ENCODE results near the gene TES.

TES gene, protein sequence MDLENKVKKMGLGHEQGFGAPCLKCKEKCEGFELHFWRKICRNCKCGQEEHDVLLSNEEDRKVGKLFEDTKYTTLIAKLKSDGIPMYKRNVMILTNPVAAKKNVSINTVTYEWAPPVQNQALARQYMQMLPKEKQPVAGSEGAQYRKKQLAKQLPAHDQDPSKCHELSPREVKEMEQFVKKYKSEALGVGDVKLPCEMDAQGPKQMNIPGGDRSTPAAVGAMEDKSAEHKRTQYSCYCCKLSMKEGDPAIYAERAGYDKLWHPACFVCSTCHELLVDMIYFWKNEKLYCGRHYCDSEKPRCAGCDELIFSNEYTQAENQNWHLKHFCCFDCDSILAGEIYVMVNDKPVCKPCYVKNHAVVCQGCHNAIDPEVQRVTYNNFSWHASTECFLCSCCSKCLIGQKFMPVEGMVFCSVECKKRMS

GRCh38 chr7:116210345-116211005, at the start of gene TES:
Gene TES, plus strand, starts transcription at chr7:116210539. Its CDS starts 169 bp downstream, at chr7:116210708.
- Histone ChIP-seq H3K27ac (ENCODE audit: low read depth, low read length) (peak within 1 kb of the TSS; percentile 32; the same call in 1 of the 2 replicates), H3K9ac (ENCODE audit: low read length) (peak within 1 kb of the TSS; percentile 88)

GRCh38 chr7:116161728-116162127, 48.6 kb upstream of the TES start:
- Histone ChIP-seq H3K4me3 (ENCODE audit: low read depth, low read length) (no peak overlapping the region), H3K36me3 (ENCODE audit: control insufficient read depth, insufficient read depth, low read length) (no peaks in the 10 kb centered on the region), H3K4me1 (ENCODE audit: control insufficient read depth, insufficient read depth, low read length) (peaks cover 6% of the 10 kb centered on the region; the same call in 1 of the 2 replicates), H3K9ac (ENCODE audit: low read length) (no peak overlapping the region), H3K9me3 (ENCODE audit: control insufficient read depth, insufficient read depth, low read depth, low read length) (no peaks in the 10 kb centered on the region), H3K27ac (ENCODE audit: low read depth, low read length) (no peak overlapping the region), H3K27me3 (ENCODE audit: control insufficient read depth, insufficient read depth, low read length) (no peaks in the 10 kb centered on the region)

More at GRCh38 chr7:116210345-116211005, at the start of gene TES:
- Histone ChIP-seq H3K9me3 (ENCODE audit: control insufficient read depth, insufficient read depth, low read depth, low read length) (no peaks in the 10 kb centered on the region), H3K36me3 (ENCODE audit: control insufficient read depth, insufficient read depth, low read length) (no peaks in the 10 kb centered on the region), H3K4me3 (ENCODE audit: low read depth, low read length) (peak within 1 kb of the TSS; percentile 96), H3K4me1 (ENCODE audit: control insufficient read depth, insufficient read depth, low read length) (peaks cover 6% of the 10 kb centered on the region; the same call in 1 of the 2 replicates), H3K27me3 (ENCODE audit: control insufficient read depth, insufficient read depth, low read length) (no peaks in the 10 kb centered on the region; the same call in 1 of the 2 replicates)

- H3K27me3 ChIP-seq (ENCODE audit: control insufficient read depth, insufficient read depth, low read length) = no peaks in the 10 kb centered on the region
- no peak overlapping the region for H3K4me3 ChIP-seq (ENCODE audit: low read depth, low read length)
- no peak overlapping the region for H3K27ac ChIP-seq (ENCODE audit: low read depth, low read length)
- H3K4me1 ChIP-seq (ENCODE audit: control insufficient read depth, insufficient read depth, low read length) = peaks cover 6% of the 10 kb centered on the region; the same call in 1 of the 2 replicates
- no peaks in the 10 kb centered on the region for H3K36me3 ChIP-seq (ENCODE audit: control insufficient read depth, insufficient read depth, low read length)
- H3K9me3 ChIP-seq (ENCODE audit: control insufficient read depth, insufficient read depth, low read depth, low read length) = no peaks in the 10 kb centered on the region
- no peak overlapping the region for H3K9ac ChIP-seq (ENCODE audit: low read length)
Observed at GRCh38 chr7:116162254-116162653, 48.1 kb upstream of the TES start.

- peaks cover 6% of the 10 kb centered on the region; the same call in 1 of the 2 replicates for H3K4me1 ChIP-seq (ENCODE audit: control insufficient read depth, insufficient read depth, low read length)
- H3K27me3 ChIP-seq (ENCODE audit: control insufficient read depth, insufficient read depth, low read length) = no peaks in the 10 kb centered on the region
- no peak overlapping the region for H3K4me3 ChIP-seq (ENCODE audit: low read depth, low read length)
- H3K9ac ChIP-seq (ENCODE audit: low read length) = no peak overlapping the region
- H3K36me3 ChIP-seq (ENCODE audit: control insufficient read depth, insufficient read depth, low read length) = no peaks in the 10 kb centered on the region
- H3K27ac ChIP-seq (ENCODE audit: low read depth, low read length) = no peak overlapping the region
- H3K9me3 ChIP-seq (ENCODE audit: control insufficient read depth, insufficient read depth, low read depth, low read length) = no peaks in the 10 kb centered on the region
Observed at GRCh38 chr7:116162992-116163391, 47.3 kb upstream of the TES start.

- no peak overlapping the region for H3K27ac ChIP-seq (ENCODE audit: low read depth, low read length)
Observed at GRCh38 chr7:116164552-116165306, 45.6 kb upstream of the TES start.

GRCh38 chr7:116165717-116166116, 44.6 kb upstream of the TES start:
- H3K9me3 ChIP-seq (ENCODE audit: control insufficient read depth, insufficient read depth, low read depth, low read length) = no peaks in the 10 kb centered on the region
- H3K9ac ChIP-seq (ENCODE audit: low read length) = no peak overlapping the region
- no peaks in the 10 kb centered on the region for H3K36me3 ChIP-seq (ENCODE audit: control insufficient read depth, insufficient read depth, low read length)
- H3K27ac ChIP-seq (ENCODE audit: low read depth, low read length) = no peak overlapping the region
- H3K27me3 ChIP-seq (ENCODE audit: control insufficient read depth, insufficient read depth, low read length) = peaks cover 3% of the 10 kb centered on the region; the same call in 1 of the 2 replicates
- H3K4me3 ChIP-seq (ENCODE audit: low read depth, low read length) = no peak overlapping the region
- H3K4me1 ChIP-seq (ENCODE audit: control insufficient read depth, insufficient read depth, low read length) = peaks cover 6% of the 10 kb centered on the region; the same call in 1 of the 2 replicates

More at GRCh38 chr7:116164552-116165306, 45.6 kb upstream of the TES start:
- H3K27me3 ChIP-seq (ENCODE audit: control insufficient read depth, insufficient read depth, low read length) = no peaks in the 10 kb centered on the region
- H3K36me3 ChIP-seq (ENCODE audit: control insufficient read depth, insufficient read depth, low read length) = no peaks in the 10 kb centered on the region
- no peaks in the 10 kb centered on the region for H3K9me3 ChIP-seq (ENCODE audit: control insufficient read depth, insufficient read depth, low read depth, low read length)
- H3K9ac ChIP-seq (ENCODE audit: low read length) = no peak overlapping the region
- peaks cover 6% of the 10 kb centered on the region; the same call in 1 of the 2 replicates for H3K4me1 ChIP-seq (ENCODE audit: control insufficient read depth, insufficient read depth, low read length)
- H3K4me3 ChIP-seq (ENCODE audit: low read depth, low read length) = no peak overlapping the region

- no peak overlapping the region for H3K27ac ChIP-seq (ENCODE audit: low read depth, low read length)
- no peak overlapping the region for H3K4me3 ChIP-seq (ENCODE audit: low read depth, low read length)
- no peaks in the 10 kb centered on the region for H3K9me3 ChIP-seq (ENCODE audit: control insufficient read depth, insufficient read depth, low read depth, low read length)
- peaks cover 6% of the 10 kb centered on the region; the same call in 1 of the 2 replicates for H3K4me1 ChIP-seq (ENCODE audit: control insufficient read depth, insufficient read depth, low read length)
- peaks cover 7% of the 10 kb centered on the region; the same call in 1 of the 2 replicates for H3K27me3 ChIP-seq (ENCODE audit: control insufficient read depth, insufficient read depth, low read length)
- H3K36me3 ChIP-seq (ENCODE audit: control insufficient read depth, insufficient read depth, low read length) = no peaks in the 10 kb centered on the region
- H3K9ac ChIP-seq (ENCODE audit: low read length) = no peak overlapping the region
Observed at GRCh38 chr7:116166156-116166555, 44.2 kb upstream of the TES start.

- Histone ChIP-seq H3K9me3 (ENCODE audit: control insufficient read depth, insufficient read depth, low read depth, low read length) (no peaks in the 10 kb centered on the region), H3K9ac (ENCODE audit: low read length) (no peak overlapping the region), H3K27me3 (ENCODE audit: control insufficient read depth, insufficient read depth, low read length) (peaks cover 17% of the 10 kb centered on the region), H3K4me3 (ENCODE audit: low read depth, low read length) (no peak overlapping the region), H3K36me3 (ENCODE audit: control insufficient read depth, insufficient read depth, low read length) (no peaks in the 10 kb centered on the region), H3K4me1 (ENCODE audit: control insufficient read depth, insufficient read depth, low read length) (no peaks in the 10 kb centered on the region; the same call in 1 of the 2 replicates), H3K27ac (ENCODE audit: low read depth, low read length) (no peak overlapping the region)
Observed at GRCh38 chr7:116167177-116167576, 43.2 kb upstream of the TES start.

GRCh38 chr7:116169060-116169459, 41.3 kb upstream of the TES start:
- Histone ChIP-seq H3K9me3 (ENCODE audit: control insufficient read depth, insufficient read depth, low read depth, low read length) (no peaks in the 10 kb centered on the region), H3K4me3 (ENCODE audit: low read depth, low read length) (no peak overlapping the region), H3K4me1 (ENCODE audit: control insufficient read depth, insufficient read depth, low read length) (no peaks in the 10 kb centered on the region), H3K36me3 (ENCODE audit: control insufficient read depth, insufficient read depth, low read length) (no peaks in the 10 kb centered on the region), H3K27ac (ENCODE audit: low read depth, low read length) (no peak overlapping the region), H3K27me3 (ENCODE audit: control insufficient read depth, insufficient read depth, low read length) (peaks cover 20% of the 10 kb centered on the region), H3K9ac (ENCODE audit: low read length) (no peak overlapping the region)

DNA sequence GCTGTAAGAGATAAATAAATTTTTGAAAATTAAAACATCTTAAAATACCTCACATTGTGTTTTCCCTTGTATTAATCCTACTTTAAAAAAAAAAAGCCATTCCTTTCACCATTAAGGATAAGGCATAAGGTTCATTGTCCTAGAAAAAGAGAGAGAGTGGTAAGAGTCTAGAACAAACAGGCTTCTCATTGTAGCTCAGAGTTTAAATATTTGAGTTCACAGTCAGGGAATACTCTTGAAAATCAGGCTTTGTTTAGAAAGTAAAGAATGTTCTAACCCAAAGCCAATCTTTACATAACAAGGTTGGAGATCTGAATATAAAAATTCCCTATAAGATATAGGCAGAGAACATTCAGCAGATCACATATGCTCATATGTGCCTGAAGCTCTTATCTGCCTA, 40.2 kb upstream of the TES start:
- H3K27ac ChIP-seq (ENCODE audit: low read depth, low read length) = no peak overlapping the region

More for the DNA sequence above, 40.2 kb upstream of the TES start:
- Histone ChIP-seq H3K9ac (ENCODE audit: low read length) (no peak overlapping the region), H3K4me1 (ENCODE audit: control insufficient read depth, insufficient read depth, low read length) (no peaks in the 10 kb centered on the region), H3K27me3 (ENCODE audit: control insufficient read depth, insufficient read depth, low read length) (peaks cover 20% of the 10 kb centered on the region), H3K4me3 (ENCODE audit: low read depth, low read length) (no peak overlapping the region), H3K36me3 (ENCODE audit: control insufficient read depth, insufficient read depth, low read length) (no peaks in the 10 kb centered on the region), H3K9me3 (ENCODE audit: control insufficient read depth, insufficient read depth, low read depth, low read length) (no peaks in the 10 kb centered on the region)
